ENCODE measurements around the gene PRAC2.

The PRAC2 gene

GRCh38 chr17:48757524-48757961 is 34.6 kb downstream of the PRAC2 start:
- peak overlapping the region; percentile 100 for H3K27ac ChIP-seq
- TF ChIP-seq CTCF (conservative IDR thresholded peaks at IDR 0.05): no peak

- H3K27ac ChIP-seq: peak overlapping the region; percentile 100
- TF ChIP-seq CTCF (conservative IDR thresholded peaks at IDR 0.05): no peak
These were observed 36.3 kb downstream of the PRAC2 start for GRCh38 chr17:48759288-48759687.

GRCh38 chr17:48760411-48760810 is 37.4 kb downstream of the PRAC2 start:
- no peak for TF ChIP-seq CTCF (conservative IDR thresholded peaks at IDR 0.05)
- H3K27ac ChIP-seq: peak overlapping the region; percentile 100

DNA sequence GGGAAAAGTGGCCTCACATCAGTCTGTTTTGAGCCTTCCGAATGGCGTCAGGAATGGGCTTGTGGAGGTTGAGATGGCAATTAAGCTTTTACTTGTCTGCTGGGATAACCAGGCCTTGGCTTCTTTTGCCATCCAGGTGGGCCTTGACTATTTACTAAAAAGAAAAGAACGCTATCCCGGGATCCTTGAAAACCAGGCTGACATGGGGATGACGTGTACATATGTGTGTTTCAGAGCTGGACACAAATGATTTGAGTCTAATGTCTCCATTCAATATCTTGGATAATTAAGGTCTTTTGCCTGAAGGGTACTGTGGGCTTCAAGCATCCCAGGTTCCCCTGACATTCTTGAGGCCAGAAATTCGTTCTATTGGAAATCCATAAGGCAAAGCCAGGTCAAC is 38.1 kb downstream of the PRAC2 start:
- peak overlapping the region; percentile 100 for H3K27ac ChIP-seq
- no peak for TF ChIP-seq CTCF (conservative IDR thresholded peaks at IDR 0.05)

DNA sequence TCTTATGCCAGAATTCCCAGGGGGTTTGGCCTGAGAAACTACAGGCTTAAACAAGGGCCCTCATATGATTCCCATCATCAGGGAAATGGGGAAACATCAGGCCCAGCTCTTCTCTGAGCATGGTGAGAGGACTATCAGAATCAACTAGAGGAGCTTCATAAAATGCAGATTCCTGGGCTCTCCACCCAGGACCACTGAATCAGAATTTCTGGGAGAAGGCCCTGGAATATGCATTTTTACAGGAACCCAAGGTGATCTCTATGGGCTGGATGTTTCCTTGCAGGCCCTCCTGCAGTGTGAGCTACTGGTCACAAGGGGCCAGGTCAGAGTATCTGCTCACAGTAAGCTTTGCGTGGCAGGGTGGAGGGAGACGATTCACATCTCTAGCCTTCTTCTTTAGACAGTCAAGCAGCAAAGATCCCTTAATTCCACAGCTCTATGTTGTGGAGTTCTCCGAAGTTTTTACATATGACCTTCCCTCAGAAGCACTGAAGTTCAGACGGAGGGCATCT is 44.3 kb downstream of the PRAC2 start:
- TF ChIP-seq CTCF (conservative IDR thresholded peaks at IDR 0.05): no peak
- no peak overlapping the region for H3K27ac ChIP-seq

- H3K27ac ChIP-seq: no peak overlapping the region
- TF ChIP-seq CTCF (conservative IDR thresholded peaks at IDR 0.05): no peak
These were observed 46.2 kb downstream of the PRAC2 start for GRCh38 chr17:48769009-48769675.

- no peak overlapping the region for H3K27ac ChIP-seq
- TF ChIP-seq CTCF (conservative IDR thresholded peaks at IDR 0.05): no peak
These were observed 48.0 kb downstream of the PRAC2 start for GRCh38 chr17:48770954-48771353.

Data from VCaP (cell line).